T-helper 2 cell (primary cell): ENCODE data around the gene TMEM151A.
A peak's percentile ranks its signal among the peaks of the same experiment; 100 is the strongest.

Source experiments
- DNase-seq, 5 experiments: peaks; one replicate each; pipeline versions ENCODE4 v3.0.0 to v3.0.0-alpha.2; 2012 to 2022

Gene TMEM151A

DNA sequence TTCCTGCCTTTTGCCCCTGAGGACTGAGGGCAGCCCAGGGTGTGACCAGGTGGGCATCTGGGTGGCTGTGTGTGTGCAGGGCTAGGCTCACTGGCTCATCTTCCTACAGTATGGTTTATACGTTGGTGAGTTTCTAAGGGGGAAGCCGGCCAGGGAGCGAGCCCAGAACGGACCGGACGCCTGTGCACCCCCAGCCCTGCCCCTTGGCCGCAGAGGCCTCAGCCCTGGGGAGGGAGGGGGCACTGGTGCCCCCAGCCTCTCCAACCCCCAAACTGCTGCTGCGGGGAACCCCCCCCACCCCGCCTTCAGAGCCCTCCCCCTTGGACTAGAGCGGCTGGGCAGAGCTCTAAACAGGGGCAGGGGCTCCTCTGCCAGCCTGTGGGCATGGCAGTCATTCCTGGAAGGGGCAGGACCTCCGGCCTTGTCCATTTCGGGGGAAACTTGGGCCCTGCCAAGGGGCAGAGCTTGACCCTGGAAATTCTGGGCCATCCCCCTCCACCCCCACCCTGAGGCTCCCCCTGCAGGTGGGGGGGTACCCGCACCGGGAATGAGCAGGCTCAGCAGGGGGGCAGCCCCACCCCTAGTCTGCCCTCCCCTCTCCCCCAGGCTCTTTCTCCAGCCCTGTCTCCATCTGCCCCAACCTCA lies 8.1 kb upstream of the TMEM151A start:
- no peak for DNase-seq

DNA sequence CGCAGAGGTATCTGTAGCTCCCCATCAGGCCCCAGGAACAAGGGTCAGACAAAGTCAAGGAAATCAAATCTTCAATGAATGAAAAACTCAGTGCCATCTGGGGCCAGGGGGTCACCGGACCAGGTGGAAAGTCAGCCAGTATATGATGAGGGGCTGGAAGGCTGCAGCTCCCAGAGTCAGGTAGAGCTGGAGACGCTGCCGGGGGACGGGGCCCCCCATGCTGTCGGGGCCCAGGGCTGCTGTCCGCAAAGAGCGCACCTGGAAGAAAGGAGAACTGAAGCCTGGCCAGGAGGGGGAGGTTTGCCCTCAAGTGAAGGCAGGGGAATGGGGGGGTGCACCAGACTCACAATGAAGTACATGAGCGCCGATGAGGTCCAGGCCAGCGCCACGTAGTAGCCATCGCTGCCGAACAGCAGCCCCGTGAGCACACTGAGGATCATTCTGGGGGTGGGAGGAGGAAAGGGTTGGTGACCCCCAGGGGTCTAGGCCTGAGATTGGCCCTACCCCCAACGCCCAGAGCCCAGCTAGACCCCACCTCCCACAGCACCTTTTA lies 7.1 kb upstream of the TMEM151A start:
- DNase-seq, result no peak

DNA sequence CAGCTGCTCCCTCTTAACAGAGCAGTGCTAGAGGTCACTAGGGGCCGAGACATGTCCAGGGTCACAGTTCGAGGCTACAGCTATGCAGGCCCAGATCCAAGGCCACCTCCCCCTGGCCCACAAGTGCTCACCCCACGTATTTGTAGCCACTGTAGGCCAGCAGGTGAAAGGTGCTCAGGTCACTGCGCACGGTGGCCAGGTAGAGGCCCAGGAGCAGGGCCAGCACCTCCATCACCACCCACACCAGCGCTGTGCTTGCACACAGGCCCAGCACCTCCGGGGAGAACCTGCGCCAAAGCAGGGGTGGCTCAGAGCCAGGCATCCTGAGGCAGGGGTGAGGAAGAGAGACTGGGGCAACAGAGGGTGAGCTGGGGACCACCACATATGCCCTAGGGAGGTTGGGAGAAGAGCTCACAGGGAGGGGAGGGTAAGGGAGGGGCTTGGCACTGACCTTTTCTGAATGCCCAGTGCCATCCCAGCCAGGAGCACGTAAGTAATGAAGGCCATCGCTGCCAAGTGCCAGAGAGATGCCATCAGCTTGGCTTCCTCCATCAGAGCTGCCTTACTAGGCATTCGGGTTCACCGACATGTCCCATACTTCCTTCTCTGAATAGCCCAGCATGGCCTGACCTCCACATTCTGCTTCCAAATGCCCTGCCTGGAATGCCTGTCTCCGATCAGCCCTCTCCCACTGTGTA lies 6.3 kb upstream of the TMEM151A start:
- DNase-seq, result no peak

DNA sequence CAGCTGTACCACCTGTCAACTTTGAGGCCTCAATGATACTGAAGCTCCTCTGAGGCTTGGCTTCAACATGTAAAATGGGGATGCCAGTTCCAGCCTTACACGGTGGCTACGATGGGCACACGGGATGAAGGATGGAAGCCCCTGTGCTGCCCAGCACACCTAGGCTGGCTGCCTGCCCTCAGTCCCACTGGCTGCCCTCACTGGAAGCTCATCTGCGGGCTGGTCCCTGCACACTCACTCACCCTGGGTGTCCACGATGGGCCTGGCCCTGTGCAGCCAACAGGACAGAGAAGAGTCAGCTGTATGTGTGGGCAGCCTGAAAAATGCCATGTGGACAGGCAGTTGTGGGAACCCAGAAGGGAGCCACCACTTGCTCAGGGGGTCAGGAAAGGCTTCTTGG lies 5.0 kb upstream of the TMEM151A start:
- no peak for DNase-seq

DNA sequence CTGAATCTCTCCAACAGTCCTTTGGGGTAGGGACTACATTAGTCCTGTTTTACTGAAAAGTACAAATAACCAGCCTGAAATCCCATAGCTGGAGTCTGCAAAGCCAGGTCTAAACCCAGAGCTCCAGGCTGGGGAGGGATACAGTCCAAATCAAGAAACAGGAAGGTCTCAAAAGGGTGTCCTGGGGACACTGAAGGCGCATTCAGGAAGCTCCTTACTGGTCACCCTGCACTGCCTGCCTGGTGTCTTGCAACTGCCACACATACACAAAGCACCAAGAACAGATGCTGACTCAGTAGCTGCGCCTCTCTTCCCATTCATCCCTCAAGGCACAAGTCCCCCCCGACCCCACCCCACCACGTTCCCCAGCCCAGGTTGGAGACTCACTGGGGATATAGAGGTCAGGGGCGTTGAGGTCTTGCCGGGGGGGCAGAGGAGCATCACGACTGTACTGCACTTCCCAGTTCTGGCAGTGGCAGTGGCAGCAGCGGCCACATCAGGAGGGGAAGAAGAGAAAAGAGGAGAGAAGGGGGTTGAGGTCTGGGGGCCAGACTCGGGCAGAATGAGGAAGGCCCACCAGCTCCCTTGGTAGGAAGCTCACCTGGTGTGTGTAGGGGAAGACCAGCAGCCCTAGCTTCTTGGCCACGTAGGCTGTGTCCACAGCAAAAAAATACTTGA lies 4.3 kb upstream of the TMEM151A start:
- DNase-seq, result no peak

DNA sequence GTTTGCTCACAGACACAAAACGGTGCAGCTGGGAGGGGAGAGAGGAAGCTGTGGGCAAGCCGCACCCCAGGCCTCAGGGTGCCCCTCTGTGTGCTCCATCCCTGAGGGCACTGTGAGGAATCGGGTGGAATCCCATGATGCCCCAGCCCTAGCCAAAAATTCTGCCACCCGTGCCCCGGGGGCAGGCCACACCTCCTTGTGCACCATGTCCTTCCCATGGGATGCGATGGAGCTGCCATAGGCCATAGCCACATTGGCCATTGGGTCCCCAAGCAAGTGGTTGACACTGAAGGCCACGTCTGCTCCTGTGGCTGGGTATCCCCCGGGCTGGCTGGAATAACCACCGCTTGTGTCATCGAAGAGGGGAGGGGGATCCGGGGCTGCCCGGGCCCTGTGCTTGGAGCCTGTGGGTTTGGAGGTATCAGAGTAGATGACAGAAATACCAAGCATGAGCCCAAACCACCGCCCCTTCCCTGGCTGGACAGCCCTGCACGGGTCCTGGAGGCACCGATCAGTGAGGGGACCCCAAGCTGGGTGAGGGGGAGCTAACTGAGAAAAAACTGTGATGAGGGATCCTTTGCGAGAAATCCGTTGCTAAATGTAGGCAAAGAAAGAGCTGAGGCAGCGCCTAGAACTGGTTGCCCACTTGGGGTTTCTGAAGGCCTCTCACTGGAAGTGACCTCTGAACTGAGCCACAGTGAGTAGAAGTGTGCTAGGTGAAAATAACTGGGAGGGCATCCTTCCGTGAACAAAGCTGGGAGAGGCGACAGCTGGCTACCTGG lies 3.6 kb upstream of the TMEM151A start:
- DNase-seq, result no peak

DNA sequence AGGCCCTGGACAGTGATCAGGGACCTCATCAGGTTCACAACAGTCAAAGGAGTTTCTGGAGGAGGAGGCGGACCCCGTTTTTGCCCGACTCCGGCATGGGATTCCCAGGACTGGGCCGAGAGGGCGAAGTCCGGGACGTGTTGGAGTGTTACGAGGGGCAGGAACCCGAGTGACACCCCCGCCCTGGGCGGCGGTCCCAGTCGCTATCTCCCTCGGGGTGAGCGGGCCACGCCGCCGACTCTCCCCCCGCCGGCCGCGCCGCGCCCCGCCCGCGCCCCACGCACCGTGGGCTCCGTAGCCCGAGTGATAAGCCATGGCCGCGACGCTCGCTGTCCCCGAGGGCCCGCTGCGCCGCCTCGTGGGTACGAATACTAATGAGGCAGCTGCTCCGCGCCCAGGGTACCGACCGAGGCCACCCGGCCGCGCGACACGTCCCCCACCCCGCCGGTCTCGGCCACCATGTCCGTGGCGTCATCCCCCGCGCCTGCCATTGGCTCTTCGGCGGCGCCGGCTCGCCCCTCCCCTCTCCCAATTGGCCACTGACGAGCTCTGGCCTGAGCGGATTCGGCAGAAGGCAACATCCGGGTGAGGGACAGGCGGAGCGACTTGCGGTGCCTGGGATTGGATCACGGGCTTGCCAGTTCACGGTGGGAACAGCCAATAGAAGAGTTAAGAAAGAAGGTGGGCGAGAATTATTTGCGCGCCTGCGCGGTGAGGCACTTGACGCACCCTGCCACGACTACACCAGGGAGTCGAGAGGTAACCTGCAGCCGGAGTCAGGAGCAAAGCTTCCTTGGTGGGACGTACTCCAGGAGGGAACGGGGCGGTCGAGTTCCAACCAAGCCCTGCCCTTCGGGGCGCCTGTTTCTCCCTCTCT lies 2.8 kb upstream of the TMEM151A start, which contains the start of gene YIF1A:
Gene YIF1A, minus strand, starts transcription at position 473 of the 877 bp plus-strand sequence. Its CDS starts 158 bp downstream, at position 315.
- peak; percentile 96 to 100 (median 98) for DNase-seq

DNA sequence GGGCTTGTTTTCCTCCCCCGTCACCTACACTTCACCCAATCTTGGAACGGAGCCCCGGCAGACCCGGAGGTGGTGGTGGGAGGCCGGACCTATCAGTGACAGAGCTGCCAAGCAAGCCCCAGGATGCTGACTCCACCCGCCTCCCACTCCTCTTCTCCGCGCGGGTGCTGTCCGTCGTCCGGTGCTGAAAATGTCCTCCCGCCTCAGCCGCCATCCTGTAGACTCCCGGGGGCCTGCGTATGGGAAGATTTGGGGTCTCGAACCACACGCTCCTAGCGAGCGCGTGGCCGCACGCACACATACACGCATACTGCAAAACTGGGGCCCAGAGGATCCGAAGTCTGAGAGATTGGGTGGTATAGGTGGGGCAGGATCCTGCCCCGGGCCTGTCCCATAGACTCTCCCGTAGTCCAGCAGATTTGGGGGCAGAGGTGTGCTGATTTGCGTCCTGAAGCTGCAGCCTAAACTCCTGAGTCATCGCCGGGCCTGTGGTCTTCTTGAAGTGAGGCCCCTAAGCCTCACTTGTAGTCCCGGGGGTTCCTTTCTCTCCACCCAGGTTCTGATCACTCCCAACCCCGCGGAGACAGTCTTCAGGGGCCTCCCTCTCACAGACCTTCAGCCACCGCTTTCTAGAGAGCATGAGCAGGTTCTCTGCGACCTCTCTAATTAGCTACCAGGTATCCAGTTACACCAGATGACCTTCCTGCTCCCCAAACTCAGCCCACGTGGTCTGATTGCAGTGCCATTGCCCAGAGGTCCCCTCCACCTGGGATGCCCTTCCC lies 2.0 kb upstream of the TMEM151A start:
- DNase-seq, result peak in 4 of 5 experiments; percentile 47 to 88 (median 78)

DNA sequence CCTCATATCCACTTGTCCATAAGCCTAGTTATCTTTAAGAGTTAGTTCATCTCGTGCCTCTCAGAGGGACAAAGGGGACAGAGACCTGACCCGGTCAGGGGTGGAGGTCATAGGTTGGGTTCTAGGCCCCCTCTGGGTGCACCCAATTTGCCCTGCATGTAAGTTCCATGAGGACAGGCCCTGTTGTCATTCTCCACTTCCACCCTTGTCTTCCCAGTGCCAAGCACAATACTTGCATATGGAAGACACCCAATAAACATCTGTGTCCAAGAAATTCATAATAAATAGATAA lies 1.4 kb upstream of the TMEM151A start:
- no peak for DNase-seq

DNA sequence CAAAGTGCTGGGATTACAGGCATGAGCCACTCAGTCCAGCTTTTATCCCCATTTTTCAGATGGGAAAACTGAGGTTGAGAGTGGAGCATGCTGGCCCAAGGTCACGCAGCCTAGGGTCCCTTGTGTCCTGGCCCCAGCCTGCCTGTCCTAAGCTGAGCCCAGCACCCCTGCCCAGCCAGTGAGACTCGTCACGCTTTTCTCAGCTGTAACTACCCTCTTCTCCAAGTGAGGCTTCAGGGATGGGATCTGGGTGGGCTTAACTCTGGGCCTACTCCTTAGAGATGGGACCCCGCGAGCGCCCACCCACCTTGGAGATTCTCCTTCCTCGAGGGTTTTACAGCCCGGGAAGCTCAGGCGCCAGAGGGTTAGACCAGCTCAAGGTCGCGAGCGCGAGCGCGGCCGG lies 390 bp upstream of the TMEM151A start:
- DNase-seq, result no peak

DNA sequence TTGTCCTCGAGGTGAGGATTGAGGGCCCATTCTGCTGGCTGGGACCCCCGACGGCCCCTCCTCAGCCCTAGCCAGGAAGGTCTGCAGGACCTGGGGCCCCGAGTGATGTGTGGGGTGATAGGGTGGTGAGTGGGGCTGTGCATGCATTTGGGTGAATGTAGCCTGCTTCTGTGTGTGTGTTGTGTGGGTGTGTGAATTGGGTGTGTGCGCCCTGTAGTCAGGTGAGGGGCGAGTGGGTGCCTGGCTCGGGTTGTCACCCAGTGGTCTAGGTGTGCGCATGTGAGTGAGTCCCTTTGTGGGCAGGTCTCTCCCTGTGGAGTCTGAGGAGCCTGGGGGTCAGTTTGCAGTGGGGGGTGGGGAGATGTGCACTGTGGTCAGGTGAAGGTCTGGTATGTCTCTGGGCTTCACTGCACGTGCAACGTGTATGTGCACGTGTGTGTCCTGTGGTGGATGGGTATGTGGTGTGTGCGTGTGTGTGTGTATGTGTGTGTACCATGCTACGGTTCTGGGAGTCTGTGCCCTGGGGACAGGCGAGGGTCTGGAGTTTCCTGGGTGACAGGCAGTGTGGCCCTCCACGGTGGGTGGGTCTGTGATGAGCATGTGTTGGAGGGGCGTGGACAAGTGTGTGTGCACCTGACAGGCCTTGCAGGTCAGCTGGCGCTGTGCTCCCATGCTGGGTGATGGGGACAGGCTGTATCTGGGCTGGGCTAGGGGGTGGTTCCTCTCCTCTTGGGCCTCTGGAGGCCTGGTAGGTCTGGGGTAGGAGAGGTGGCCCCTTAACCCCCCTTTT lies 1.0 kb downstream of the TMEM151A start:
- DNase-seq, result no peak

DNA sequence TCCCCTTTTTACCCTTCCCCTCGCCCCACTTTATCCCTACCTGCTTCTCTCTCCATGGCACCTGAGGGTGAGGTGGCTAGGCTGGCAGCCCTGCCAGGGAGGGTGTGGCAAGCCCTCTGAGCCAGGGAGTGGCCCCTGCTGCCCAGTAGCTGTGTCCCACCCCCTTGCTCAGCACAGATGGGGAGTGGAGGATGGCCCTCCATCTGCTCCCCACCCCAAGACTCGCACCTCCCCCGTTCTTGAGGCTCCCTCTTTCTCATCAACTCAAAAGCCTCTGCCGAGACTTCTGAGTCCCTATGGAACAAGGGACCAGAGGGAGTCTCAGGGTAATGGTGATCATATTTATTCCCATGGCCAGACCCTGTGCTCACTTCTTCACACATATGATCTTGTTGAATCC lies 1.7 kb downstream of the TMEM151A start:
- no peak for DNase-seq

DNA sequence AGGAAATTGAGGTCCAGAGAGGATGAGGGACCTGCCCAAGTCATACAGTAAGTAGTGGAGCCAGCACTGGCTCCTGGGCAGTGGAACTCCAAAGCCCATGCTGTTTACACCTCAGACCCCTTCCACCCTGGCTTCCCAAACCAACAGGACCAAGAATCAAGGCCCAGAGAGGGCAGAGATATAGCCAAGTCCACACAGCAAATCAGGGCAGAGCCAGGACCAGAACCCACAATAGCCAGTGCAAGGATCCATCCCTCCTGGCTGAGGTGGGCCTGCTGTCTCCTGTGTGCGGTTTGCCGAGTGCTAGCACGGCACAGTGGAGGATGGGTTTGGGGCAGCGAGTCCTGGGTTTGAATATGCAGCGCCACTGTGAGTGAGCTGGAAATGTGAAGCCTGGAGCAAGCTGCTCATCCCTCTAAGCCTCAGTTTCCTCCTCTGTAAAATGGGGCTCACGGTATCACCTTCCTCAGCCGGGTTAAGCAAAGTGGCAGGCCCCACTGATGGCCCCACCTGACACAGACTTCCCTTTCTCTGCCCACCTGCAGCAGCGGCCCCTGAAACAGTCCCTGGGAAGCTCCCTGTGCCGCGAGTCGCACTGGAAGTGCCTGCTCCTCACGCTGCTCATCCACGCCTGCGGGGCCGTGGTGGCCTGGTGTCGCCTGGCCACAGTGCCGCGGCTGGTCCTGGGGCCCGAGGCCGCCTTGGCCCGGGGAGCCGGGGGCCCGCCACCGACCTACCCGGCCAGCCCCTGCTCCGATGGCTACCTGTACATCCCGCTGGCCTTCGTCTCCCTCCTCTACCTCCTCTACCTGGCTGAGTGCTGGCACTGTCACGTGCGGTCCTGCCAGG lies 2.3 kb downstream of the TMEM151A start:
- no peak for DNase-seq

DNA sequence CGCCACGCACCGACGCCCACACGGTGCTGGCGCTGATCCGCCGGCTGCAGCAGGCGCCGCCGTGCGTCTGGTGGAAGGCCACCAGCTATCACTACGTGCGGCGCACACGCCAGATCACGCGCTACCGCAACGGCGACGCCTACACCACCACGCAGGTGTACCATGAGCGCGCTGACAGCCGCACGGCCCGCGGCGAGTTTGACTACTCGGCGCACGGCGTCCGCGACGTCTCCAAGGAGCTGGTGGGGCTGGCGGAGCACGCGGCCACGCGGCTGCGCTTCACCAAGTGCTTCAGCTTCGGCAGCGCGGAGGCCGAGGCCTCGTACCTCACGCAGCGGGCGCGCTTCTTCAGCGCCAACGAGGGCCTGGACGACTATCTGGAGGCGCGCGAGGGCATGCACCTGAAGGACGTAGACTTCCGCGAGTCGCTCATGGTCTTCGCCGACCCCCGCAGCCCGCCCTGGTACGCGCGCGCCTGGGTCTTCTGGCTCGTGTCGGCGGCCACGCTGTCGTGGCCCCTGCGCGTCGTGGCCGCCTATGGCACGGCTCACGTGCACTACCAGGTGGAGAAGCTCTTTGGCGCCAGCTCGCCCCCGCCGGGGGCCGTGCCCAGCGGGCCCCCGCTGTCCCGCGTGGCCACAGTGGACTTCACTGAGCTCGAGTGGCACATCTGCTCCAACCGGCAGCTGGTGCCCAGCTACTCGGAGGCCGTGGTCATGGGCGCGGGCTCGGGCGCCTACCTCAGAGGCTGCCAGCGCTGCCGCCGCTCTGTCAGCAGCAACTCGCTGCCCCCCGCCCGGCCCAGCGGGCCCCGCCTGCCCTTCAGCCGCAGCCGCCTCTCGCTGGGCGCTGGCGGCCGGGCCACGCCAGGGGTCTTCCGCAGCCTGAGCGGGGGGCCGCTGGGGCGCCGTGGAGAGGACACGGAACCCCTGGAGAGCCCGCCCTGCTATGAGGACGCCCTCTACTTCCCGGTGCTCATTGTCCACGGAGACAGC lies 3.2 kb downstream of the TMEM151A start:
- no peak for DNase-seq

DNA sequence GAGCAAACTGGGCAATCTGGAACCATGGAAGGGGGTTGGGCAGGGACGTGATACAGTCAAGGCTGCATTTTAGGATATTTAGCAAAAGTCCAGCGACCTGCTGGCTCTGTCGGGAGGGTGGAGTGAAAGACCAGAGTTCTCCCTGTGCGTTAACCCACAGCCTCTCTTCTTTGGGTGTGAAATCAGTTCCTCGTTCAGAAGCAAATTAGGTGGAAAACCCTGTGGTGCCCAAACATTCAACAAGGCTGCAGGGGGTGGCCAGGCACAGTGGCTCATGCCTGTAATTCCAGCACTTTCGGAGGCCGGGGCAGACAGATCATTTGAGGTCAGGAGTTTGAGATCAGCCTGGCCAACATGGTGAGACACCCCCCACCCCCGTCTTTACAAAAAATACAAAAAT lies 5.9 kb downstream of the TMEM151A start:
- no peak for DNase-seq

DNA sequence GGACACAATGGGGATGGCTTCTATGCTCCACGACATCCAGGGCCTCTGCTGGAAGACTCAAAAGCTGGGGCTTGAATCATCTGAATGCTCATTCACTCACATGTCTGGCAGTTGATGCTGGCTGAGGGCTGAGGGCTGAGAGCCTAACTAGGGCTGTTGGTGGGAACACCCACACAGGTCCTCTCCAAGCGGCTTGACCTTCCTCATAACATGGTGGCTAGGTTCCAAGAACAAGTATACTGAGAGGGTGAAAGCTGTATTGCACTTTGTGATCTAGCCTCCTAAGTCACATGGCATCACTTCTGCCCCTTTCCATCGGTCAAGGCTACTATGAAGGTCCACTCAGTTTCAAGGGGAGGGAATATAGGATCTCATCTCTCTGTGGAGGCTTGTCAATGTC lies 7.5 kb downstream of the TMEM151A start:
- DNase-seq, result no peak

DNA sequence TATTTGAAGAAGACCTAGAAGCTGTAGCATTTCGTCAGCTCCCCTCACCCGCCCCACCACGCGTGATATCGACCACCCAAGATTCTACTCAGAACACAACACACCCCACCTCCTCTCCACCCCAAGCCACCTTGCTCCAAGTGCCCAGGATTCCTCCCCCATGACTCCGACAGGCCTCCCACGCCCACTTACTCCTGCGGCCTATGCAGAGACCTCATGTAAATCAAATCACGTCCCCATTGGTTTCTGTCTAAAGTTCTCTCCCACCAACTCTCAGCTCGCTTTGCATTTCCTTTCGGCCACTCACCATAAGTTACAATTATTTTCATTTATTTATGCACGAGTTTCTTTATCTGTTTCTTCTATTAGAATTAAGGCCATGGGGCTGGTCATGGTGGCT lies 11.0 kb downstream of the TMEM151A start:
- no peak for DNase-seq

DNA sequence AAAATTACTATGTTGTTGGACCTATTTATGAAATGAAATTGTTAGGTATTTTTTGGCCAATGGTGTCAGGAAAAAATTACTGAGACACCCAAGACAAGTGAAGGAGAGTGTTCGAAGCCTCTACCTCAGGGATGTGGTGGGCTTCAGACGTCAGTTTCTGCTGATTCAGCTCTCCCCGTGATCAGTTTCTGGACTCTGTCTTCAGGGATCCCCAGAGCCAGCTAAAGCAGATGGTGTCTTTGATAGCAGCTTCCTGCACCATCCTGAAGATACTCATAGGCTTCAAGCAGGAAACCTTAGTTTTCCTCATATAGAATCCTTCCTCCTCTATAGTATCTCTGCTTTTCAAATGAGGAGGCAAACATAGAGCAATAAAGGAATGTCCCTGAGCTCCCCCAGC lies 17.8 kb downstream of the TMEM151A start:
- no peak for DNase-seq
